Limb (tissue), 2 donors: ENCODE data around the gene ARMC7.
"Not testable (repeated sequence)": the region's sequence is repeated elsewhere in the genome, so short reads cannot be mapped to it uniquely, and the experiment has no call there.

Source experiments
- DNase-seq, 2 donors: peaks; one replicate each; pipeline ENCODE4 v3.0.0-alpha.2; 2016; ENCODE audit errors: extremely low spot score in 2 of 2

The ARMC7 gene

DNA sequence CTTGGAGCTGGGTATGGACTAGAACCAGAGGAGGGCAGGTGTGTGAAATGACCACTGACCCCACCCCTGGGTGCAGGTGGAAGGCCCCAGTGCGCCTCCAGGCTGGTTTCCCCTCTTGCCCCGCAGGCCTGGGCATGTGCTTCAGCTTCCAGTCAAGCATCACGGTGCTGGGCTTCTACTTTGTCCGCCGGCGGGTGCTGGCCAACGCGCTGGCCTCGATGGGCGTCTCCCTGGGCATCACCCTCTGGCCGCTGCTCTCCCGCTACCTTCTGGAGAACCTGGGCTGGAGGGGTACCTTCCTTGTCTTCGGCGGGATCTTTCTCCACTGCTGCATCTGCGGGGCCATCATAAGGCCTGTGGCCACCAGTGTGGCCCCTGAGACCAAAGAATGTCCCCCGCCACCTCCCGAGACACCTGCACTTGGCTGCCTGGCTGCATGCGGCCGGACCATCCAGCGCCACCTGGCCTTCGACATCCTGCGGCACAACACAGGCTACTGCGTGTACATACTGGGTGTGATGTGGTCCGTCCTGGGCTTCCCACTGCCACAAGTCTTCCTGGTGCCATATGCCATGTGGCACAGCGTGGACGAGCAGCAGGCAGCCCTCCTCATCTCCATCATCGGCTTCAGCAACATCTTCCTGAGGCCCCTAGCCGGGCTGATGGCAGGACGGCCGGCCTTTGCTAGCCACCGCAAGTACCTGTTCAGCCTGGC lies 9.7 kb upstream of the ARMC7 start:
- no peak for DNase-seq

DNA sequence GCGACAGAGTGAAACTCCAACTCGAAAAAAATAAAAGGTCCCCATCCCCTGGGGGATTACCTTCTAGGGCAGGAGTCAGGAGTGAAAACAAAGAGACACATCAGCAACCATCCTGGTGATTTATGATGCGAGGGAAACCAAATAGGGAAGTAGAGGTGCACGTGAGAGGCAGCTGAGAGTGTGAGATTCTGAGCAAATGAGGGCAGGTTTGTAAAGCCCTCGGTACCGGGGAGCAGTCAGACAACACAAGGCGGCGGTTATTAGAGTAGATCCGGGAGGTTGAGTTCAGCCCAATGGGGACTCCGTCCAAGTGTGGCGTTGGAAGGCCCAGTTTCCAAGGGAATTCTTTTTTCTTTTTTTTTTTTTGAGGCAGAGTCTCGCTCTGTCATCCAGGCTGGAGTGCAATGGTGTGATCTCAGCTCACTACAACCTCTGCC lies 7.4 kb upstream of the ARMC7 start:
- no peak for DNase-seq

- no peak for DNase-seq
These were observed 5.9 kb upstream of the ARMC7 start for GRCh38 chr17:75103601-75104554.

DNA sequence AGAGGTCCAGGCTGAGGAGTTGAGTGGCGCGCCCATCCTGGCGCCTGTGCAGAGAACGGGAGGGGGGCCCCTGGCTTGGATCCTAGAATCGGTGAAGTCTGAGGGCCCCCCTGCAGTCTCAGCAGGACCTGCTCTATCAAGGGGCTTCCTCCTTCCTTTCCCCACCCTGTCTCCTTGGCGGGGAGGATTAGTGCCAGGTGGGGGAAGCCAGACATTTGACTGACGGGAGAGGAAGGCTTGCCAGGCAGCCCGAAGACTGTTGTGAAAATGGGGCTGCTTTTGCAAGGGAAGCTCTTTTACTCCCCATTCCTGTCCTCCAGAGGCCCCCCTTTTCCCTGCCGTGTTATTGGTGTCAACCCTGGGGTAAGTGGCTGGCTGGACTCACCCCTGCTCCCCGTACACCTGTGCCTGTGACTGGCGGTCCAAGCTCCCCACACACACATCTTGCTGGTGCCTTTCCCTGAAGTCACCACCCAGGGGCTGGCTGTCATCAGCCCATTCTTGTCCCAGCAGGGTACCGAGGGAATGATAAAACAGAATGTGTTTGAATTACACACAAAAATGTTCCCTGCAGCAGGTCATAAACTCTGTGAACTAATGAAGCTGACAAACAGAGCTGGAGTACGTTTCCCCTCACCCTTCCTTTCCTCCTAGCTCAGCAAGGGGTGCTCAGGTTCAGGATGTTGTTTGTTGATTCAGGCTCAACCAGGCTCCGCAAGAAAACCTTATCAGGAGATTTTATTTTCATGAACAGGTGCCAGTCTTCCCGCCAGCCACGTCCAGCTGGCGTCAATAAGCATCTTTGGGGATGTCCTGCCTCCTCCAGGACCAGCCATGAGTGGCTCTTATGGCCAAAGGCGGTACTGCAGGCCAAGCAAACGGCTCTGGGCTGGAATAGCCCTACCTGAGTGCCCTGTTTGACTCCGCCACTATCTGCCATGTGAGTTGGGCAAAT lies 4.4 kb upstream of the ARMC7 start:
- DNase-seq, result no peak

- DNase-seq, result no peak
These were observed 1.6 kb upstream of the ARMC7 start for GRCh38 chr17:75108193-75108592.

- no peak for DNase-seq
These were observed 743 bp upstream of the ARMC7 start for GRCh38 chr17:75109046-75109406.

- DNase-seq, result no peak
These were observed 617 bp downstream of the ARMC7 start for GRCh38 chr17:75110234-75110937.

DNA sequence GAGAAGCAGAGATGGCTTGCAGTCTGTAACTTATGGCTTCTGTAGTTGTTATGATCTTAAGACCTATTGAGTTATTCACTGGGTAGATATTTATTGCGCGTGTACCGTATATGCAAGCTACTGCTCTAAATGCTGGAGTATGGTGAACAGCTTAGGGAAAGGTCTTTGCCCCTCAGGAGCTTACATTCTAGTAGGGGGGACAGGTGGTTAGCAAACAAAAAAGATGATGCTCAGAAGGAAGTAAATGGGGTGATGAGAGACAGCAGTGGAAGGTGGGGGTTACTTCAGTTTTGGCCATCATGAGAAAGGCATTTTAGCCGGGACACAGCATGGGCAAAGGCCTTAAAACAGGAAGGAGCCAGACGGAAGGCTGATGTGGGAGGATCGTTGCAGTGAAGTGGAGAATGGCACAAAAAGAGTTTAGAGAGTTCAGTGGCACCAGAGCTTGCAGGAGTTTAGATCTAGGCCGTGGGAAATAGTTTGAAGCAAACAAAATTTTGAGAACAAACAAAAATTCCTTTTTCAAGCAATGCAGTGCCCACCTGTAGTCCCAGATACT lies 2.1 kb downstream of the ARMC7 start:
- no peak for DNase-seq

DNA sequence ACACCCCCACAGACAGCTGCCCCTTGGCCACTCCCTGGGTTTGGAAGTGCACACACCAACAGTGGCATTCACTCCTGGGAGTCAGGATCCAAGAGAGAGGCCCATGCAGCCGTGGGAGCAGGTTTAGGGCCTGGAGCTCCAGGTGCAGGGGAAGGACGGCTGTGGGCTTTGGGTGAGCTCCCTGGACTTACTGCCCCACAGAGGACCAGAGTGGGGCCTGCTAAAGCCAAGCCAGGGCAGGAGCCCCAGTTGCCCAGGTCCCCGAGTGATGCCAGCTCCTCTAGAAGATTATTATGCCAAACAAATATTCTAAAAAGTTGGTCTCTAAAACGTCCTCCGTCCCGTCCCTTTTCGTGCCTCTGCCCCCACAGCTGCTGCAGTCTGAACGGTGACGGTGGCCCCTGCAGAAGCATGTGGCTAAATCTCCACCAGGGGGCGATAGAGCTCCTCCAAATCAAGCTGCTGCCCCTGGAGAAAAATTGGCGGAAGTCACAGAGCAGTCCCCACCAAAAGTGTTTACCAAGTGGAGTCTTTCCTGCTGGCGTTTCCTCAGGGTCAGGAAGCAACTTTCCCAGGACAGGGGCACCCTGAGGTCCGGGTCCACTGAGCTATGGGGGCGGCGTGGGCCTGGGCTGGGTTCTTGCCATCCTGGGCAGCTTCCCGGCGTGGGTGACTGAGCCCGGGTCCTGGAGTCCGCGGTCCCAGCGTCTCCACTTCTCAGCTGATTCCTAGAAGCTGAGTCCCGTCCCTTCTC lies 4.2 kb downstream of the ARMC7 start:
- DNase-seq, result peak; percentile 90 to 93

DNA sequence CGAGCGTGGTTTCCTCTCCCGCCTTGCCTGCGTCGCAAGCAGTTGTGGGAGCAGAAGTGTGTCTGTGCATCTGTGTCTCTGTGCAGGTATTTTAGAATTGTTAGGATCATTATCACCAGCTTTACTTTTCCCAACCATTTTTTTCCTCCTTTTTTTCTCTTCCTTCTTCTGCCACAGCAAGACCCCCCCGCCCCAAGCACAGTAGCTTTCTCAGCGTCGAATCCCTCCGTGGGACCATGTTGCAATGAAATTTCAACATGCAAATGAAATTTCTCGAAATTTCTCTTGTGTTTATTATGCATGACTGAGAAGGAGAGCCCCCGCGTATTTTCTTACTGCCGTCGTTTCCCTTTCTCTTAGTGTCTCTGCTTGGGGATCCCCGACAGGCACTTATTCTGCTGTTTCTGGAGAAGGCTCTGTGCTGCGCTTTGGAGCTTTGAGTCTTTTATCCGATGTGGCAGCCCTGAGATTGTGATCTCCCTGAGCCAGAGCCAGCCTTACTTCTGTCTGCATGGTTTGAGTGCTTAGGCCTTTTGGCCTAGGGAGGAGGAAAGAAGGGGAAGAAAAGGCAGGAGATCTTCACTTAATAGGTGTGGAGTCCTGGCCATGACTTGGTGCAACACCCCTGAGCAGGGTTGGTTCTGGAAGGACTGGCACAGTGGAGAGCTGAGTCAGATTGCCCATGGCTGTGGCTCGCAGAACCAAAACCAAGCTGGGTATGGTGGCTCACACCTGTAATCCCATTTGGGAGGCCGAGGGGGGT lies 5.0 kb downstream of the ARMC7 start:
- DNase-seq, result no peak

DNA sequence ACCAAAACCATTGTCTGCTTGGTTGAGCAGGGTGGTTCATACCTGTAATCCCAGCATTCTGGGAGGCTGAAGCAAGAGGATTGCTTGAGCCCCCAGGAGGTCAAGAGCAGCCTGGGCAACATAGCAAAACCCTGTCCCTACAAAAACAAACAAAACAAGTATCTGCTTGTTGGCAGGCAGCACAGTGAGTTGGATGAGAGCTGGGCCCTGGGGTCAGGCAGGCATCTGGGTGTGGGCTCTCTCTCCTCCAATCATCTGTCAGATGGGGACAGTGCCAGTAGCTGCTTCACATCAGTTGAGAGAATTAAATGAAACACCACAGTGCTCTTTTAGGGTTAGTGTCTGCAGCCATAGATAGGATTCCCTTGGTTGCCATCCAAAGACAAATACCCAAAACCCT lies 5.8 kb downstream of the ARMC7 start:
- no peak for DNase-seq

DNA sequence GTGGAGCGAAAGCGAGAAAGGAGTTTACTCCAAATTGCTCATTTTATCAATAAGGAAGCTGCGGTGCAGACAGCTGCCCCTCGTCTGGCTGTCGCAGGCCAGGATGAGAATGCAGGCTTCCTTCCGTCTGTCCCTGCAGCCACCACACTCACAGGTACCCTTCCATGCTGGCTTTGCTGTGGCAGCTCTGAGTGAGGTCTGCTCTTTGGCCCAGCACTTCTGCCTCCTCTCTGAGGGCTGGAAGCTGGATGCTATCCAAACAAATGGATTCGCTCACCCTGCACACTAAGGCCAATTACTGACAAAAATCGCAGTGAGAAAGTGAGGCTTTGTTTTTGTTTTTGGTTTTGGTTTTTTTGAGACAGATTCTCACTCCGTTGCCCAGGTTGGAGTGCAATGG lies 7.0 kb downstream of the ARMC7 start:
- no peak for DNase-seq

GRCh38 chr17:75118307-75118706 lies 8.5 kb downstream of the ARMC7 start:
- DNase-seq, result no peak

DNA sequence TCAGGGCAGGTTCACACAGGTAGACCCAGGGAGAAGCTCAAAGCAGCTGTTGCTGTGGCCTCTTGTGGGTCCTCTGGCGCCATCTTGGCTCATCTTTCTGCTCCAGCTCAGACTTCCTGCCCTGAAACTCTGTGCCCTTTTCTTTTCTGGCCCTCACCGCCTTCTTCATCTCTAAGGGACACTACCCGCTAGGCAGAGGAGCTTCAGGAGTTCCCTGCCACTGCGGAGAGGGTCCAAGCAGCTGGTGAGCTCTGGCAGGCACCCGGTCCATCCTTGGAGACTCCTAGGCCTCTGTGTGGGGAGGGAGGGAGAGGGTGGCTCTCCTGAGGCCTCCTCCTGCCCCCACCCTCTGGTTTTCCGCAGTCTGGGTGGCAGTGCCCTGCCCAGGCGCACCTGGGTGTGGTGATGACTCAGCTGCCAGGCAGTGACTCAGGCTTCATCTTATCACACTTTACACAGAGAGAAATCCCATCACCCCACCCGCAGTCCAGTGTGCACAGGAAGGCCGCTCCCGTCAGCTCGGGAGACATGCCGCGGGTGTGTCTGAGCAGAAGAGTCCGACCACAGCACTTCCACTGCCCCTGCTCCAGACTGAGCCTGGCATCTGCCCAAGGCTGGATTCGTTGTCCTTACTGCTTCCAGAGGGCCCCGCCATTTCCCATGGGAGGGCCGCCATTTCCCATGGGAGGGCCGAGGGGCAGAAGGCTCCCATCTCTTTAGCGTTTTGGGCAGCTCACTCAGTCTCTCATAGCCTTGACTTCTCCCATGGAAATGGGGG lies 14.5 kb downstream of the ARMC7 start:
- DNase-seq, result no peak

DNA sequence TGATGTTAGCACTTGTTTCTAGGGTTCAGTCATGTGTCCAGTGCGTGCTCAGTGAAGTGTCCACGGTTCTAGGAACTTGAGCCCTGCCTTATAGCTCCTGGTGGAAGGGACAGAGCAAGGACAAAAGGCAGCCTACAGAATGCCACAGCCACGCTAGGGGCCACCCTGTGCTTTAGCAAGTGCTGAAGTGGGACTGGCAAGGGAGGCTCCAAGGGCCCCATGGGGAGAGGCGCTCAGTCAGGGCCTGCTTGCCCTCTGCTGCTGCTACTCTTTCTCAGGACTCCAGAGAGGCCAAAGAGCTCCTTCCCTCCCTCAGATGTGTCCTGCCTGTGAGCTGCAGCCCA lies 15.0 kb downstream of the ARMC7 start:
- no peak for DNase-seq

DNA sequence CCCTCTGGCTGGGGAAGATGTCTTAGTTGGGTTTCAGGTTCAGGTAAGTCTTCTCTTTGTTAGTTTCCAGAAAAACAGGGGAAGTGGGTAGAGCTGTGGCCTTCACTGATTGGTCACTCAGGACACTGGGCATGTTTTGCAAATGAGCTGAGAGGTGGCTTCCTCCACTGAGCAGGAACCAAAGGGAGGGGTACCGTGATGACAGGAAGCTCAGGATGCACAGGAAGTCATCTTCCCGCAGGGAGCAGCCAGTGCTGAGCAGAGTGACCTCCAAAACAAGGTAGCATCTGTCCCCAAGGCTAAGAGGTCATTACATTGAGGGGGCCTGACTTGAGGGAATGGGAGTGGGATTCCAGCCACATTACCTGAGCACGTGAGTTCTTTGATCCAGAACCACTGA lies 16.2 kb downstream of the ARMC7 start:
- no peak for DNase-seq

GRCh38 chr17:75126954-75127353 lies 17.2 kb downstream of the ARMC7 start:
- DNase-seq, result no peak

DNA sequence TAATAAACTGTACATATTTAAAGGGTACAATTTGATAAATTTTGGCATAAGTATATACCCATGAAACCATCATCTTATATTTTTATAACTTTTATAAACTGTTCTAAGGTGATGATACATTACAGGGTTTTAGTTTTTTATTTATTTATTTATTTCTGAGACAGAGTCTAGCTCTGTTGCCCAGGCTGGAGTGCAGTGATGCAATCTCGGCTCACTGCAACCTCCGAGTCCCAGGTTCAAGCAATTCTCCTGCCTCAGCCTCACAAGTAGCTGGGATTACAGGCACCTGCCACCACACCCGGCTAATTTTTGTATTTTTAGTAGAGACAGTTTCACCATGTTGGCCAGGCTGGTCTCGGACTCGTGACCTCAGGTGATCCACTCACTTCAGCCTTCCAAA lies 18.2 kb downstream of the ARMC7 start:
- not testable (repeated sequence) for DNase-seq
